Esophagus mucosa (tissue), 1 donor: ENCODE data around the gene GSK3B. TPM values are rescaled to one million over a fixed set of nuclear protein-coding genes. Genes with fewer than 3 reads are reported as not detected.

Source experiments
- ATAC-seq: fragments of 200-7000 bp; cut with Tn5 transposase; one replicate; pipeline ENCODE4 v1.9.1; 2020
- total RNA-seq: library from RNA; stranded (reverse); gene quantifications from one replicate; pipeline ENCODE4 v1.2.4, GENCODE V29; 2023
- donor health status: DM: yes; HTN: yes; CAD: no.

The GSK3B gene
- total RNA-seq, 1 donor from 2014 or later, result 33.1 TPM

- no peak for ATAC-seq
Observed at GRCh38 chr3:119812491-119813058, 281.7 kb downstream of the GSK3B start.

DNA sequence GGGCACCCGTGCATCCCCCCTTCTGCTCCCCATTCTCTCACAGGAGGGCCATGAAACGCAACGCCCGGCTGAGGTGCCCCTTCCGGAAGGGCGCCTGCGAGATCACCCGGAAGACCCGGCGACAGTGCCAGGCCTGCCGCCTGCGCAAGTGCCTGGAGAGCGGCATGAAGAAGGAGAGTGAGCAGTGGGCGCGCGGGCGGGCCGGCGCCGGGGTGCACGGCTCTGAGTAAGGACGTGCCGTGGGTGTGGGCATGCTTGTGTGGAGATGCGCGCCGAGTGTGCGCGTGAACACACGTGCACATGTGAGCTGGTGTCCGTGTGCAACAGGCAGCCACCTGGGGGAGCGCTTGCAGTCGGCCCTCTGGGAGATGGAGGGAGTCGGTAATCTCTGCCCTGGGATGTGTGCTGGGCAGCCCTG is 284.2 kb downstream of the GSK3B start:
- ATAC-seq, result peak; percentile 73

GRCh38 chr3:119809249-119810017 is 284.8 kb downstream of the GSK3B start:
- ATAC-seq, result peak; percentile 8

- no peak for ATAC-seq
Observed at GRCh38 chr3:119808843-119809242, 285.4 kb downstream of the GSK3B start.

GRCh38 chr3:119808244-119808643 is 286.0 kb downstream of the GSK3B start:
- ATAC-seq, result no peak

DNA sequence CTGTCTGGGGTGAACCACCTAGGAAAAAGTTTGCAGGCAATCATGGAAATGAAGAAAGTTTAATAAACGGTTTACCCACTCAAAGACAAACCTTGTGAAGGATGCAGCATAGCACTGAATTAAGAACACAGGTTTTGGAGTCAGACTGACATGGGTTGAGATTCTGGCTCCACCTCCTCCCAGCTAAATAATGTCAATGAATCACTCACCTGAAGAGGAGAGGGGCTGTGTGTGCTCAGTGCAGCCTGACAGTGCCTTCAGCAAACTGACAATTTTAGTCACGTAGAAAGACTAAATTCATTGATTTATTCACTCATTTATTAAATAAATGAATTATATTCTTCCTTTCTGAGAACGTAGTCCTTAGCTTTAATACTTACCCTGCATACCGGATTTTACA is 293.4 kb downstream of the GSK3B start:
- ATAC-seq, result no peak

DNA sequence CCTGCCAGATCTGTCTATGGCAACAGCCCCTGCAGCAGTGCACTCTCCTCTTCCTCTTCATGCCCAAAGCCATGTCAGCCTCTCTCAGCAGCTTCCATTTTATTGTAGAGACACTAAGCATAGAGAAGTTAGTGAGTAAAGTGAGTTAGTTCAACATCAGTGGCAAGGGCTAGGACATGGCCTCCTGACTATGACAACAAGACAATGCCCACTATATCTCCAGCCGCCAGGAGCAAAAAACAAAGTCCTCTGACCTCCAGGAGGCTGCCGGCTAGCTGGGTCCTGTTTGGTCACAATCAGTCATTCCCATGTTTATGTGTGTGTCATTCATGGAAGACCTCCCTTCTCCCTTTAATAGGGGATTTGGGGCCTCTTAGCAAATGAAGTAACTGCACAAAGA is 297.5 kb downstream of the GSK3B start:
- no peak for ATAC-seq

DNA sequence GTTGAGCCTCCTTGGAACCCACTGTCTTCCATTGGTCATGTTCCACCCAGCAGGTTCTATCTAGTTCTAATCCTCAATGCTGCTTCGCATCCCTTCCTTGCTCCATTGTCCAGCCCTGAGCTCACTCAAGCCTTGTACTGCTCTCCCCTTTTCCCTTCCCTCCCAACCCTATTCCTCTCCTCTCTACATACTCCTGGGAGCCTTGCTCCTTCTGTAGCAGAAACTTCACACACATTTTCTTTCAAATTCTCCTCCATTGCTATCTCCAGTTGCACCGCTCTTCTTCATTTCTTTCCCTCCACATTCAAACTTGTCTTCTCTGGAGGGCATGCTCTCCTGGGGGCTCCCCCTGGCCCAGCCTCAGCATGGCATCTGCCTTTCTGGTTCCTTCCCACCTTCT is 297.9 kb downstream of the GSK3B start:
- no peak for ATAC-seq

DNA sequence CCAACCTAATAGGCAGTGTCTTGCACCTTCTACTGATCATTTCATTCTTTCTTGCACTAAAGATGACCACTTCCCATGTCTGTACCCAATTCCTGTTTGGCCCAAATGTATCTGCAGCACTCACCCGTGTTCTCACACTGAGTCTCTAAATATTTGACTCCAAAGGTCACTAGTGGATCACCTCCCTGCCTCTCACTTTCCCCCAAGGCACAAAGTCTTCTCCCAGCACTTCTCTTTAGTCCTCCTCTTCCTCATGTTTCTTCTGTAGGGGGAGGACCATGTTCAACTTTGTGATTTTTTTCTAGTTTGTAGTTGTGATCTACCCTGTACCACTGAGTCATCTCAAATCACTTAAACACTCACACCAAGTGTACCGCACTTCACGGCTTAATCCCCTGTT is 298.4 kb downstream of the GSK3B start:
- no peak for ATAC-seq

- peak; percentile 37 for ATAC-seq
Observed at GRCh38 chr3:119794971-119795612, 299.2 kb downstream of the GSK3B start.

GRCh38 chr3:119794401-119794800 is 299.8 kb downstream of the GSK3B start:
- no peak for ATAC-seq

GRCh38 chr3:119792270-119792669 is 302.0 kb downstream of the GSK3B start:
- ATAC-seq, result no peak

GRCh38 chr3:119790369-119790768 is 303.9 kb downstream of the GSK3B start:
- no peak for ATAC-seq

- no peak for ATAC-seq
Observed at GRCh38 chr3:119786409-119786808, 307.8 kb downstream of the GSK3B start.

GRCh38 chr3:119783883-119784282 is 310.4 kb downstream of the GSK3B start:
- ATAC-seq, result no peak

- ATAC-seq, result no peak
Observed at GRCh38 chr3:119783255-119783654, 311.0 kb downstream of the GSK3B start.

- no peak for ATAC-seq
Observed at GRCh38 chr3:119782460-119782859, 311.8 kb downstream of the GSK3B start.

- ATAC-seq, result no peak
Observed at GRCh38 chr3:119781330-119782198, 312.7 kb downstream of the GSK3B start, which contains the start of gene NR1I2. TSS of gene NR1I2 (plus strand) at chr3:119782101.

GRCh38 chr3:119779731-119780383 is 314.4 kb downstream of the GSK3B start:
- no peak for ATAC-seq

DNA sequence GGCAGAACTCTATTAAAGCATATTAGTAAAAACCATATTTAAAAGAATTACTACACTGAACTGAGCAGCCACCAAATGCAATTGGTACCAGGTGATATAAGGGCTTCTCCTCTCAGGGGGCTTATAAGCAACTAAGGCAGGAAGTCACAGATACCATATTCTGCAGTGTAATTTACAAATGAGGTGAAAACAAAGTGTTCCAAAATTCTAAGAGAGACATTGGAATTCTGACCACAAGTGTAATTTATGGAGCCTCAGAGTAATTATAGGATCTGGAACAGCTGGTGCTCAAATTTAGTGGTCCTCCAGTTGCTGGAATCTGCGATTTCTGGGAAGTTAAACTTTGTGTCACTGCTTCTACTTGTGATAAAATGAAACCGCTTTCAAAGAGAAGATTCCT is 315.4 kb downstream of the GSK3B start:
- ATAC-seq, result no peak

- no peak for ATAC-seq
Observed at GRCh38 chr3:119778176-119778575, 316.1 kb downstream of the GSK3B start.

GRCh38 chr3:119776304-119776703 is 317.9 kb downstream of the GSK3B start:
- no peak for ATAC-seq
